HEK293 (cell line): ENCODE measurements around the gene GPLD1.

ENCODE experiments used
- CTCF ChIA-PET: fragments of 350-600 bp; formaldehyde crosslinking; extraction: SDS; loops from one replicate; lab custom pipeline; 2021; ENCODE audit warnings: antibody characterized with exemption; lab: Yijun Ruan, JAX
- POLR2A ChIA-PET: fragments of 300-600 bp; formaldehyde crosslinking; extraction: SDS; loops from one replicate; lab custom pipeline; 2020; ENCODE audit warnings: antibody characterized with exemption, inconsistent platforms; lab: Yijun Ruan, JAX
- H3K27ac ChIP-seq: fragments of 200-500 bp; sonication (Bioruptor generic); 2 replicates; pipeline ENCODE4 v1.5.1; 2014; ENCODE audit warnings: low read depth, low read length, control low read depth, inconsistent platforms; ENCODE audit errors: extremely low read depth
- H3K36me3 ChIP-seq, 2 experiments: fragments of 200-500 bp in 1 of 2; sonication (Bioruptor generic) in 1 of 2; 1 replicate in 1 of 2; 2 replicates in 1 of 2; pipeline ENCODE4 v1.5.1; 2014 to 2017; ENCODE audit warnings: inconsistent platforms in 2 of 2, low read length in 2 of 2; ENCODE audit not compliant: control insufficient read depth in 2 of 2, insufficient read depth in 1 of 2
- H3K4me1 ChIP-seq: fragments of 200-500 bp; sonication (Bioruptor generic); 2 replicates; pipeline ENCODE4 v1.5.1; 2014; ENCODE audit warnings: mild to moderate bottlenecking, low read length, inconsistent platforms; ENCODE audit not compliant: control insufficient read depth, insufficient read depth
- H3K4me3 ChIP-seq: 2 replicates; pipeline ENCODE4 v1.5.1; 2011; ENCODE audit warnings: low read depth, mild to moderate bottlenecking, control low read depth, low read length, moderate library complexity
- H3K9me3 ChIP-seq: fragments of 200-500 bp; sonication (Bioruptor generic); 2 replicates; pipeline ENCODE4 v1.5.1; 2014; ENCODE audit warnings: low read depth, low read length, inconsistent platforms; ENCODE audit not compliant: control insufficient read depth, insufficient read depth
- HOXC10 ChIP-seq: sonication (generic); formaldehyde crosslinking; IDR thresholded peaks from 2 replicates; pipeline ENCODE4 v1.8.1; 2023; ENCODE audit warnings: mild to moderate bottlenecking, missing genetic modification reagents
- PRDM2 ChIP-seq: fragments of 450-650 bp; formaldehyde crosslinking; IDR thresholded peaks from 2 replicates; pipeline ENCODE4 v1.5.1; 2016; ENCODE audit warnings: missing biosample characterization, missing genetic modification characterization, borderline replicate concordance
- SP2 ChIP-seq: fragments of 450-650 bp; formaldehyde crosslinking; IDR thresholded peaks from 2 replicates; pipeline ENCODE4 v1.5.1; 2016; ENCODE audit warnings: missing biosample characterization, missing genetic modification characterization
- ZNF112 ChIP-seq: fragments of 450-650 bp; formaldehyde crosslinking; IDR thresholded peaks from 2 replicates; pipeline ENCODE4 v1.5.0; 2017; ENCODE audit warnings: missing biosample characterization, missing genetic modification characterization
- ZNF146 ChIP-seq: fragments of 450-650 bp; formaldehyde crosslinking; IDR thresholded peaks from 2 replicates; pipeline ENCODE4 v1.5.1; 2016; ENCODE audit warnings: missing biosample characterization, missing genetic modification characterization
- ZNF280C ChIP-seq: fragments of 450-650 bp; formaldehyde crosslinking; IDR thresholded peaks from 2 replicates; pipeline ENCODE4 v1.5.1; 2016; ENCODE audit warnings: missing biosample characterization, missing genetic modification characterization
- ZNF518A ChIP-seq: fragments of 450-650 bp; formaldehyde crosslinking; conservative IDR thresholded peaks from 2 replicates; pipeline ENCODE4 v1.5.1; 2016; ENCODE audit warnings: low read depth, missing biosample characterization, missing genetic modification characterization
- ZNF626 ChIP-seq: fragments of 450-650 bp; sonication (Bioruptor Pico); formaldehyde crosslinking; IDR thresholded peaks from 2 replicates; pipeline ENCODE4 v1.5.1; 2018; ENCODE audit warnings: missing biosample characterization, missing genetic modification characterization, inconsistent platforms
- ZNF664 ChIP-seq: fragments of 450-650 bp; formaldehyde crosslinking; IDR thresholded peaks from 2 replicates; pipeline ENCODE4 v1.5.1; 2016; ENCODE audit warnings: missing biosample characterization, missing genetic modification characterization
- ZNF692 ChIP-seq: fragments of 450-650 bp; formaldehyde crosslinking; IDR thresholded peaks from 2 replicates; pipeline ENCODE4 v1.5.1; 2016; ENCODE audit warnings: missing biosample characterization, missing genetic modification characterization
- ZSCAN16 ChIP-seq: fragments of 450-650 bp; formaldehyde crosslinking; IDR thresholded peaks from 2 replicates; pipeline ENCODE4 v1.5.1; 2016; ENCODE audit warnings: missing biosample characterization, missing genetic modification characterization
- ZSCAN18 ChIP-seq: fragments of 450-650 bp; formaldehyde crosslinking; IDR thresholded peaks from 2 replicates; pipeline ENCODE4 v1.5.1; 2016; ENCODE audit warnings: missing biosample characterization, missing genetic modification characterization

Gene GPLD1

GRCh38 chr6:24451581-24452388 is 37.6 kb downstream of the GPLD1 start:
- CTCF ChIA-PET = no interaction called here
- Histone ChIP-seq H3K36me3 (no peaks in the 10 kb centered on the region), H3K27ac (no peak overlapping the region), H3K9me3 (no peaks in the 10 kb centered on the region), H3K4me1 (no peaks in the 10 kb centered on the region), H3K4me3 (no peak overlapping the region)
- POLR2A ChIA-PET = no interaction called here
- no peak for TF ChIP-seq SP2 (tag by site-specific recombination)
- no peak for TF ChIP-seq ZNF280C (tag by site-specific recombination)
- no peak for TF ChIP-seq ZNF692 (tag by site-specific recombination)
- no peak for TF ChIP-seq PRDM2 (tag by site-specific recombination)
- no peak for TF ChIP-seq ZNF518A (tag by site-specific recombination)
- no peak for TF ChIP-seq ZNF146
- TF ChIP-seq ZNF664 (tag by site-specific recombination) = no peak
- no peak for TF ChIP-seq ZNF626
- TF ChIP-seq HOXC10 (CRISPR knock-in tag) = no peak
- TF ChIP-seq ZSCAN18 = no peak
- no peak for TF ChIP-seq ZNF112
- no peak for TF ChIP-seq ZSCAN16 (tag by site-specific recombination)
